H1 (cell line): Measurements from ENCODE around the gene HDAC10.

Source experiments
- BACH1 ChIP-seq: IDR thresholded peaks from 2 replicates; pipeline ENCODE4 v1.6.1; 2012; ENCODE audit warnings: low read length, improper control_type of control experiment
- CHD1 ChIP-seq: IDR thresholded peaks from 2 replicates; pipeline ENCODE4 v1.6.1; 2012; ENCODE audit warnings: low read depth, low read length, improper control_type of control experiment
- CTBP2 ChIP-seq: IDR thresholded peaks from 2 replicates; pipeline ENCODE4 v1.7.0; 2011; ENCODE audit warnings: borderline replicate concordance, mild to moderate bottlenecking, moderate library complexity, mixed read lengths, low read length; ENCODE audit not compliant: insufficient read depth, insufficient read length
- EP300 ChIP-seq, 2 experiments: IDR thresholded peaks; 1 replicate in 1 of 2; 2 replicates in 1 of 2; pipeline ENCODE4 v1.6.1; 2011 to 2012; ENCODE audit warnings: low read depth in 2 of 2, low read length in 2 of 2, mild to moderate bottlenecking in 2 of 2, borderline replicate concordance in 1 of 2, inconsistent platforms in 1 of 2, moderate library complexity in 1 of 2
- JUND ChIP-seq: IDR thresholded peaks from 2 replicates; pipeline ENCODE4 v1.6.1; 2011; ENCODE audit warnings: mild to moderate bottlenecking, improper control_type of control experiment, low read length
- KDM5A ChIP-seq: fragments of 200-600 bp; IDR thresholded peaks from 2 replicates; pipeline ENCODE4 v1.7.1; 2012; ENCODE audit warnings: mild to moderate bottlenecking, low read length, inconsistent platforms, mixed read lengths
- POLR2A ChIP-seq, 2 experiments: IDR thresholded peaks; 1 replicate in 1 of 2; 2 replicates in 1 of 2; pipeline ENCODE4 v1.6.1; 2011; ENCODE audit warnings: low read depth in 2 of 2, low read length in 2 of 2, mild to moderate bottlenecking in 2 of 2; ENCODE audit errors: control extremely low read depth in 1 of 2
- POLR2AphosphoS5 ChIP-seq: IDR thresholded peaks from 2 replicates; pipeline ENCODE4 v1.6.1; 2011; ENCODE audit warnings: low read depth, low read length
- SIRT6 ChIP-seq: IDR thresholded peaks from one replicate; pipeline ENCODE4 v1.7.1; 2012; ENCODE audit warnings: low read length, inconsistent platforms
- ZNF274 ChIP-seq: IDR thresholded peaks from 2 replicates; pipeline ENCODE4 v1.7.0; 2012; ENCODE audit warnings: low read length, borderline replicate concordance; ENCODE audit errors: extremely low read depth

DNA sequence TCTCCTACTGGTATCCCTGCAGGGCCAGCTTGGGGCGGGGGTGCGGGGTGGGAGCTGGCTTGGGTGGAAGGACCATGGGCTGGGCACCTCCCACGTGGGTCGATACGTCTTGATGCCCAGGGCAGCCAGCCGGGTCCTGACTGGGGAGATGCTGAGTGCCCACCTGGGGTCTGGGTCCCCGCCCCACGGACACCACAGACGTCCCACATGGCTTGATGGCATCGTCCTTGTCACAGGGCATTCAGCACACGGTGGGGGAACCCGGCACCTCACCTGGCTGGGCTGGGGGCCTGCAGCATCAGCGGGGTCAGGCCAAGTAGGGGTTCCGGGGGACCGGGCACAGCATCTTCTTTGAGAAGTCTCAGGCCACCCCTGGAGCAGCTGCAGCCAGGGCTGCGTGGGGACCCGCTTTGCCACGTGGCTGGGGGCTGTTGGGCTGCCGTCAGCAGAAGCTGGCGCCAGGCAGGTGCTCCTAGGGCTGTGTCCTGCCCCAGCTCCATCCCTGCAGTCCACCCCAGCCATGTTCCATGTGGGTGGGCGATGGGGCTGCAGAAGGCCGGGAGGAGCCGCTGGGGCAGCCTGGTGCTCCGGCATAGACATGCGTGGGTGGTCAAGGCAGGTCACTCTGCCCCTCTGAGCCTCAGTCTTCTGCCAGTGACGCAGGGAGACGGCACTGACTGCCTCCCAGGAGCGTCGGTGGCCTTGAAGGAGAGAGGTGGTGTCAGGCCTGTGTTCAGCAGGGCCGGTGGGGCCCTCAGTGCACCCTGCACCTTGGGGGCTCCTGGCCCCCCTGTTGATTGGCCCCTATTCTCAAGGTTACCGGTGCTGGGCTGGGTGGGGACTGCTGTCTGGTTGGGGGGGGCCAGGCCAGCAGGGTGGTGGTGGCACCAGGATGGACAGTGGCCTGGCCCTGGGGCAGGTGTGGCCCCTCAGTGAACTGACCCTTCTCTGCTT lies 41.8 kb downstream of the HDAC10 start:
- TF ChIP-seq POLR2AphosphoS5 (no peak), POLR2A (IDR thresholded peaks at IDR 0.05; ENCODE audit: control extremely low read depth in 1 of 2, low read depth in 2 of 2, low read length in 2 of 2) (no peak), SIRT6 (no peak), ZNF274 (no peak), JUND (no peak), EP300 (IDR thresholded peaks at IDR 0.05; ENCODE audit: borderline replicate concordance in 1 of 2, low read depth in 2 of 2, low read length in 2 of 2) (no peak), CHD1 (no peak), CTBP2 (no peak), KDM5A (no peak), BACH1 (no peak)
